ENCODE results near the gene TADA1.
"Not testable (repeated sequence)": the region's sequence is repeated elsewhere in the genome, so short reads cannot be mapped to it uniquely, and the experiment has no call there.

TADA1 gene

DNA sequence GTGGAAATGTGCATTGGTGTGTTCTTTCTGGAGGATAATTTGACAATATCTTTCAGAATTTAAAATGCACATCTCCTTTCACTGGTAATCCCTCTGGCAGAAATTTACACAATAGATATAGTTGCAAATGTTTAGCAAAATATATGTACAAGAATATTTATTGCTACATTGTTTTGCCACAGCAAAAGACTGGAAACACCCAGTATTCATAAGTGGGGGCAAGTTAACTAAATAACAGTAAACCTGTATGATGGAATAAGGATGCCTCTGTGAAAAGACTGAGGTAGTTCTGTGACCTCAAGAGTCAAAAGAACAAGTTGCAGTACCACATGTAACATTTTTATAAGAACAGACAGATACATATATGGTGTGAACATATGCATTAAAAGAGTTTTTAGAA, 13.7 kb upstream of the TADA1 start:
- no peak for DNase-seq (ENCODE audit: low spot score)

DNA sequence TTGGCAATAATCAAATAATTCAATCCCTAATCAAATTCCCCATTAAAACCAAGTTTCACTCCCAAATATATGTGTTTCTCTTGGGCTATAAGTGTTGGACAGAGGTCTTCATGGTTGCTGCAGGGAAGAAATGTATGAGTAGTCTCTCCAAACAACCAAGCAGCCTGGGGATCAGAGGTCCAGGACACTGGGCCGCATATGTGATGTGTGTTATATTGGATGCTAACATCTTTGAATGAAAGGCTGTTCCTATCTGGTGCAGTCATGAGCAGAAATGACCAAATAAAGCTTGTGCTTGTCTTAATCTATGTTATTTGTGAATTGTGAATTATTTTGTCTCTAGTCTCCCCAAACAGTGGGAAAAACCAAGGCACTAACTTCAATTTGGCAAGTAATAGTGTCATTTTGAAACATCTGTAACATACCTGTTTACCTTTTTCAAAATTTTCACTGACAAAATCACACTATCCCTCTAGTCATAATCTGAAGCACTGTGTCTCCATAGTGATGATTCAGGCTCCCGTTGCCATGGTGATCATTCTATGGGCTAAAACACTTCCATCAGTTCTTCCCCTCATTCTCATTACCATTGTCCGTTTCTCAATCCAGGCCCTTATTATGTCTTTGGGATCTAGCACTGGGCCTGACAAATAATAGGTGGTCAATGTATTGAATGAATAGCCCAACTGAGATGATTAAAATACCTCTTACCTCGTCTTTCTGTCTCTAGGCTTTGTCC, 12.5 kb upstream of the TADA1 start:
- DNase-seq (ENCODE audit: low spot score), result no peak

DNA sequence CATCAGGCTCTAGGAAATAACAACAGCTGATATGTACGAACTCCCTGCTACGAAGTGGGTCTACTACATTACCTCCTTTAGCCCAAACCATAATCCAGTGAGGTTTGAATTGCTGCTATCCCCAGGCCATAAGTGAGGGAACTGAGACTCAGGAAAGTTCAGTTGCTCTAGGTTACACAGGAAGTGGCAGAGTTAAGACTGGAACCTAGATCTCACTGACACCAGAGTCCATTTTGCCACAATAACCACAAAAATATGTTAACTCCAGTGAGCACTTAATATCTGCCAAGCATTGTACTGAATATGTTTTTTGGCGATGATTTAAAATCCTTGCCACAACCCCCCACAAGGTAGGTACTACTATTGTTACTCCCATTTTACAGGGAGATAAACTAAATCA, 8.9 kb upstream of the TADA1 start:
- DNase-seq (ENCODE audit: low spot score), result no peak

DNA sequence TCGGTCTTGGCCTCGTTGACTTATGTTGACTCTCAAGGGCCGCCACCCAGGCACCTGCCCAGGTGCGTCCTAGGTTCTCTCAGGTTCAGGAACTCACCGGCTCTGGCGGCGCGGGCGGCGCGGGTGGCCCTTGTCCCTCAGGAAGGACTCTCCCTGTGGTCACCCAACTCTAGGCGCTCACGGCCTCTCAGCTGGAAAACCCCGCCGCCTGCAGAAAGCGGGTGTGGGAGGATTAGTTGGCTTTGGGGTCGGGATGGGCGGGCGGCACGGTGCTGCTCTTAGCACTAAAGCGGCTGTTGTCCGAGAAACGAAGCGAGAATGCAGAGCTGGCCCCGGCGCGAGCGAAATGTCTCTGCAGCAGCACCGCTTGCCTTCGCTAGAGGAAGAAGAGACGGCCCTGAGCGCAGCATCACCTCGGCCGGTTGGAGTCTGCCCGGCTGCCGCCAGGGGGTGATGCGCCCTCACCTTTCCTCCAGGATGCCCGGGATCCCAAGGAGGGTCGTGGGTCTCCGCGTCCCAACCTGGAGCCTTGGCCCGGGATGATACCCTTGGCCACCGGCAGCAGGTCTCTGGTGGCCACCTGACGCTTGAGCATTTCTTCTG, 8.1 kb upstream of the TADA1 start:
- peak; percentile 38 for DNase-seq (ENCODE audit: low spot score)

DNA sequence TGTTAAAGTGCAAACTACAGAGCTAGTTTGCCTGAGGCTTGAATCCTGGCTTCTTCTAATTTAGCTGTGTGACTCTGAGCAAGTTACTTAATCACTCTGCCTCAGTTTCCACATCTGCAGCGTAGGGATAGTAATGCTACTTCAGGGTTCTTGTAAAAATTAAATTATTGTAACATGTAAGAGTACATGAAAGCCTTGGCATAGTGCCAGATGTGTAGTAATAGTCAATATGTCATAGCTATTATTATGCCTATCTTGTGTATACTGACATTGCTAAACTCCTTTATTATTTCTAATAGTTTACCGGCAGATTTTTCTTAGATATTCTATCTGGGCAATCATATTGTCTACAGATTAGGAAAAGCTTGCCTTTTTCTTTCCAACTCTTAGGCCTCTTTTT, 6.8 kb upstream of the TADA1 start:
- DNase-seq (ENCODE audit: low spot score), result no peak

DNA sequence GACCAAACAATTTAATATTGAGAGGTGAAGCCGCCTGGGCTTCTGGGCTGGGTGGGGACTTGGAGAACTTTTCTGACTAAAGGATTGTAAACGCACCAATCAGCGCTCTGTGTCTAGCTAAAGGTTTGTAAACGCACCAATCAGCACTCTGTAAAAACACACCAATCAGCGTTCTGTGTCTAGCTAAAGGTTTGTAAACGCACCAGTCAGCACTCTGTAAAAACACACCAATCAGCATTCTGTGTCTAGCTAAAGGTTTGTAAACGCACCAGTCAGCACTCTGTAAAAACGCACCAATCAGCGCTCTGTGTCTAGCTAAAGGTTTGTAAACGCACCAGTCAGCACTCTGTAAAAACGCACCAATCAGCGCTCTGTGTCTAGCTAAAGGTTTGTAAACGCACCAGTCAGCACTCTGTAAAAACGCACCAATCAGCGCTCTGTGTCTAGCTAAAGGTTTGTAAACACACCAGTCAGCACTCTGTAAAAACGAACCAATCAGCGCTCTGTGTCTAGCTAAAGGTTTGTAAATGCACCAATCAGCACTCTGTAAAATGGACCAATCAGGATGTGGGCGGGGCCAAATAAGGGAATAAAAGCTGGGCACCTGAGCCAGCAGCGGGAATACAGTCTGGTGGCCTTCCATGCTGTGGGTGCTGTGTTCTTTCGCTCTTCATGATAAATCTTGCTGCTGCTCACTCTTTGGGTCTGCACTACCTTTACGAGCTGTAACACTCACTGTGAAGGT, 2.3 kb upstream of the TADA1 start:
- DNase-seq (ENCODE audit: low spot score), result not testable (repeated sequence)

DNA sequence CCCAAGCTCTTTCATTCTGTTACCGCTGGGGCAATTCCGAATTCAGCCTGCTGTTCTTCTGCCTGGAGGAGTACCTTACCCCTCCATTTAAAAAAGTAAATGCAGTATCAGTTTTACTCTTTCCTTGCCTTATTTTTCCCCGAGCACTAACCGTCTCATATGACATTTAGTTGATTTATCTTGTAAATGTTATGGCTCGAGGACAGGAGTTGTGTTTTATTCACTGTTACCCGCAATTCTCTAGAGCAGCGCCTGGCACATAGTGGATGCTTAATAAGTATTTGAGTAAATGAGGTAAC, 425 bp upstream of the TADA1 start:
- no peak for DNase-seq (ENCODE audit: low spot score)

DNA sequence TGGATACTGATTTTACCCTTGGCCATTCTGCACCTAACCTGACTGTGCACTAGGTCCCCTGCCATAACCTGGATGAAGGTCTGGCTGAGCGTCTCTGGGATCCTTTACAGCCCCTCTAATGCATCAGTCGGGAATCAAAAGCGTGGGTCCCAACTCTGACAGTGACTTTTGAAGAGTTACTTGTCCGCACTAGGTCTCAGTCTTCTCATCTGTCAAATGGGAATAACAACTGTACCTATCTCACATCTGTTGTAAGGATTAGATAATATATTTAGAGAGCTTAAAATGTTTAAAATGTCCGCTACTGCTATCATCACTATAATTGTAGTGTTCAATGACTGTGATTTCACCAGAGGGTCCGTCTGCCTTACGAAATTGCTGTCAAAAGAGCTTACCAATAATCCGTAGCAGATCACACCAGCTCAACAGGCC, 746 bp downstream of the TADA1 start:
- no peak for DNase-seq (ENCODE audit: low spot score)

DNA sequence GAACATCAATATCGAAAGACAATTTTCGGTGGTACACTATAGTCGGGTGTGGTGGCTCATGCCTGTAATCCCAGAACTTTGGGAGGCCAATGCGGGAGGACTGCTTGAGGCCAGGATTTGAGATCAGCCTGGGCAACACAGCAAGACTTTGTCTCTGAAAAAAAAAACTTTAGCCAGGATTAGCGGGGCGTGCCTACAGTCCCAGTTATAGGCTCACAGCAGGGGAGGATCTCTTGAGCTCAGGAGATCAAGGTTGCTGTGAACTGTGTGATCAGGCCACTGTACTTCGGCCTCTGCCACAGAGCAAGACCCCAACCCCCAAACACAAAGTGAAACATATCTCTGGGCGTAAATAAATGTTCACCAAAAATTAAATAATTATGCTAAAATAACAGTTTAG, 1.6 kb downstream of the TADA1 start:
- no peak for DNase-seq (ENCODE audit: low spot score)

DNA sequence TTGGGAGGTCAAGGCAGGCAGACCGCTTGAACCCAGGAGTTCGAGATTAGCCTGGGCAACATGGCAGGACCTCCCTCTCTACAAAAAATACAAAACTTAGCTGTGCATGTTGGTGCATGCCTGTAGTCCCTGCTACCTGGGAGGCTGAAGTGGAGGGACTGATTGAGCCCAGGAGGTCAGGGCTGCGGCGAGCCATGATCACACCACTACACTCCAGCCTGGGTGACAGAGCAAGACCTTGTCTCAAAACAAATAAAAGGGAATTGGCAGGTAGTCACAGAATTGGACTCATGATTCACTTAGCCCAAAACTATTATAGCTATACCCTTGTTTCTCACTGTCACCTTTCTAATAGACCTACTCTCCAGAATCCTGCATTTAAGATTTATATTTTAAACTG, 5.5 kb downstream of the TADA1 start:
- no peak for DNase-seq (ENCODE audit: low spot score)

DNA sequence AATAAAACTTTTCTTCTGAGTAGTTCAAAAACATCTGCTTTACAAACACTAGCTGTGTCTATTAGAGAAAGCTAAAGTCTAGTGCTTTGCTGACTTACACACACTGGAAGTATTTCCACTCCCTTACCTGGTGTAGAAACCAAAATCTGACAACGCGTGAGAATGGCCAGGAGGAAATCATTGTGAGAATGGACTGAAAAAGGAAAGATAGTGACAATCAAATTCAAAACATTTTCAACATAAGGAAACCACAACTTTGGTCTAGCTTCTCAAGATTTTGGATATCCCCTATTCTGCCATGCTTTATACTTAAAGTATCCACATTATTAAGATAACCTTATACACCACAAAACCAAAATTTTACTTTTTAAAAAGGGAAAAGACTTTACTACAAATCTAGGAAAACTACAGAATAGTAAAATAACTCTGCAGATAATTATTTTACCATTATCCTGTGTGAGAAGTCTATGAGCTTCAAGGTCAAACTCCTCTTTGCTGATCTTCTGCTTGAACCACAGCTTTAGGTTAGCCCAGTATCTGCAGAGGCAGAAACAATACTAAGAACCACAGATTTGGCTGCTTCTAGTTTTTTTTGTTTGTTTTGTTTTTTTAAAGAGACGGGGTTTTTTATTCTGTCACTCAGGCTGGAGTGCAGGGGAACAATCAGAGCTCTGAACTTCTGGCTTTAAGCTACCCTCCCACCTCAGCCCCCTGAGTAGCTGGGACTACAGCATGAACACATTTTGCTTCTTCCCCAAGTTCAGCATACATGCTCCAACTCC, 6.6 kb downstream of the TADA1 start:
- DNase-seq (ENCODE audit: low spot score), result no peak

DNA sequence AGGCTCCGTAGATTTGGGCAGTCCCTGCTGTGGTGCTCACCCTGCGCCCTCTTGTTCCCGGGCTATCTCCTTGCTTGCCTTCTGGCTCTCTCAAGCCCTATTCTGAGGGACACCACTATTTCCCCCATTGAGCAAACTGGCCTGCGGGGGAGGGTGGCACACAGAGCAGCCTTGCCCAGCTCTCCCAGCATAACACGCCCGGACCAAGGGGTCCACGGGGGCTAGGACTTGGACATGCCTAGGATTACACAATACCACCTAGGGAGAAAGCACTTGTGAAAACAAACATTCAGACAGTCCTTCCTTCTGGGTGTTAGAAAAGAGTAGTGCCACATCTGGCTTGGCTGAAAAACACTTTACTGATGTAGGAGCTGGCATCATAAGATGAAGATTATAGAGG, 7.4 kb downstream of the TADA1 start:
- DNase-seq (ENCODE audit: low spot score), result no peak

DNA sequence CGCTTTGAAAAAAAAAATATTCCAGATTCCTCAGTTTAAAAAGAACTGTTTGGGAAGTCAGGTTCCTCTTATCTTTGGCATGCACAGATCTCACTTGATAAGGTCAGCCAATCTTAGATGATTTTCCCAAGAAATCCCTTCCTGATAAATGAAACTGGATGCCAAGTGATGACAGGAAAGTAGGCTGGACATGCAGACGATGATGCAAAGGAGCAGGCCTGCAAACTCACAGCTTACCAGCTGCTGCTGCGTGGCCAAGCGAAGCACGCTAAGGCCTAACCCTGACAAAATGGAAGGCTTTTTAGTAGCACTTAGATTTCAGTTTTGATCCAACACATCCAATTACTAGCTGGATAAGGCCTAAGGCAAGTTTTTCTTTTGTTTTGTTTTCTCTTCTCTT, 10.1 kb downstream of the TADA1 start:
- DNase-seq (ENCODE audit: low spot score), result no peak

DNA sequence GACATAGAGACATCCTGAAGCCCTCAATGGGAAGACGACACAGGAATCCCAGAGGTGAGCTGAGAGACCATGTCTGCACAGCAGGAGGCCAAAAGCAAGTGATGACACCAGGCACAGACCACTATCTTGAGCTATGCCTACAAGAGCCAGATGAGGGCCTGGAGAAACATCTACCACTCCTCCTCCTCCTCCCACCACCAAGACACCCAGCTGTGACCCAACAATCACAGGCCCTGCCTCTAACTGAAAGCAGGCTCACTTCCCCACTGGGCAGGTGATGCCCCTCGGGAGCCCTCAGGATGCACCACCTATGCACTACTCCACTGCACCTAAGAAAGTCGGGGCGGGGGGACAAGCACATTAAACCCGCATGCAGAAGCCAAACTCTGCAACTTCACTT, 16.5 kb downstream of the TADA1 start:
- no peak for DNase-seq (ENCODE audit: low spot score)

DNA sequence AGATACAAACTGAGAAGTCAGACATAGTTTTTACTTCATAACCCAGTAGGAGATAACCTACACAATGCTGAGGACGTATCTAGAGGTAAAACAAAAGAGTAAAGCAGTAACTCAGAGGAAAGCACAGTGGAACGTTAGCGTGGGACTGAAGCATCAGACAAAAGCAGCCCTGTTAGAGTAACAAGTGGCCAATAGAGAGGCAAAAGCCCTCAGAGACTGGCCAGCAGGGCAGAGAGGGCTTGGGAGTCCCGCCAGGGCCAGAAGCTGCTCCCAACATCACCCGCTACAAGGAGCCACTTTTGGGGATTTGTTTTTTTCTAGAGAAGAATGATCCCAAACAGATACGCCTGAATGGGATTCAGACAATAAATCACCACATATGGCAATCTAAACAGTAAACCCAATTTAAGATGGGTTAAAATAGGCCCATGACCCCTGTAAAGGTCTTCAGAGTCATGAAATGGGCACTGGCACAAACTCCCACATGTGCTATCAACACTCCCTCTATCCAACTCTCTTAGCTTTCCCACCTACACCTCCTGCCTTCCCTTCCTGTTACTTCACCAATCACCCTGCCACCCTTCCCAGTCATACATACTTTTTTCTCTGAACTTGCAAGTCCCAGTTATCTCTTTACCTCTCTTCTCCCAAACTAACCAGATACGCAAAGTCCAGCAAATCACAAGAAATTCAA, 17.2 kb downstream of the TADA1 start:
- DNase-seq (ENCODE audit: low spot score), result peak; percentile 93

DNA sequence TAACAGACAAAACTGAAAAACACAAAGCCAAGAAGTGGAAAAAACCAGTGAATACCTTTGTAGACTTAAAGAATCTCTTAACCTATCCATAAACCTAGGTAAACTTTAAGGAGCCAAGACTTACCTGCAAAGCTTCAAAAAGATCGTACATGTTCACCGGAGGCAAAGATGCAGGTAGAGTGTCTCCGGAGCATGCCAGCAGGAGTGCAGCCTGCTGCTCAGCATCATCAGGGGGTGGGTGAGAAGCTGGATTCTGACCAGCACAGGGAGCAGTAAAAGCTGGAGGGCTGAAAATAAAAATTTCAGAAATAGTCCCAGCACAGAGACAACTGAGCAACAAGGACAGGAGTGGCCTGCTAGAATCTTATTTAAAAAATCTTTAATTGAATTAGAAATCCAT, 18.1 kb downstream of the TADA1 start:
- DNase-seq (ENCODE audit: low spot score), result no peak

DNA sequence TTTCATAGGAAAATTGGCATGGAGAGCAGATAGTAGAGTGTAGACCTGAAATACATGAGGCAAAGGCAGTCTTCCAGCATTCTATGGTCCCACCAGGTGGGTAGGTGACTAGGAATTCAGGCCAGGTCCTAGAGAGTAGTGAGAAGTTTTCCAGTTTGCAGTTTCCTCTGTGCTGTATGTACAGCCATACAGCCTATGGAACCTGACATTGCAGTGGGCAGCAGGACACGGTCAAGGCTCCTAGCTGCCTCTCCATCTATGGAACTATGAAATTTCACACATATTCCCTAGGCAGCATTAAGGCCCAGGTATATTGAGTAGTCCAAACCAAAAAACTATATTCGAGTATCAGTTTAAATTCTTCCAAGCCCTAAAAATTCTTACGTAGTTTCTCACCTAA, 20.5 kb downstream of the TADA1 start:
- no peak for DNase-seq (ENCODE audit: low spot score)

DNA sequence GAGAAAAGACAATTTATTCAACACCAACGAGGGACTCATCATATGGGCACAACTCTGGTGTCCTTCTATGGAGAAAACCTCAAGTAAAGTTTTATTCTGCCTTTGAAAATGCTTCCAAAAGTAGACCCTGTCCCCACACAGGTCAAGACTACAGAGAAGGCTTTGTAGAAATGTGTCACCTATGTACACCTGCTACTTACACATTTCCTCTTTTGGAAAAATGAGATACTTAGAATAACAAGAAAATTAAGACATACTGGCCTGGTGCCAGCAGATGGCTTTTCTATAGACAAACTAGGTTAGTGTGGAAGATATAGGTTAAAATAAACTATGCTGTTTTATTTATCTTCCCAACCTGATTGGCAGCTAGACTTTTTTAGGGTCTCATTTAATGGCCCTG, 23.1 kb downstream of the TADA1 start:
- no peak for DNase-seq (ENCODE audit: low spot score)

DNA sequence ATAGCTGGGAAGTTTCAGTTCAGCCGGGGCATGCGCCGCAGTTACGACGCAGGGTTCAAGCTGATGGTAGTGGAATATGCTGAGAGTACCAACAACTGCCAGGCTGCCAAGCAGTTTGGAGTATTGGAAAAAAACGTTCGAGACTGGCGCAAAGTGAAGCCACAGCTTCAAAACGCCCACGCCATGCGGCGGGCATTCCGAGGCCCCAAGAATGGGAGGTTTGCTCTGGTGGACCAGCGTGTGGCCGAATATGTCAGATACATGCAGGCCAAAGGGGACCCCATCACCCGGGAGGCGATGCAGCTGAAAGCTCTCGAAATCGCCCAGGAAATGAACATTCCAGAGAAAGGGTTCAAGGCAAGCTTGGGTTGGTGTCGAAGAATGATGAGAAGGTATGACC, 26.9 kb downstream of the TADA1 start:
- no peak for DNase-seq (ENCODE audit: low spot score)

DNA sequence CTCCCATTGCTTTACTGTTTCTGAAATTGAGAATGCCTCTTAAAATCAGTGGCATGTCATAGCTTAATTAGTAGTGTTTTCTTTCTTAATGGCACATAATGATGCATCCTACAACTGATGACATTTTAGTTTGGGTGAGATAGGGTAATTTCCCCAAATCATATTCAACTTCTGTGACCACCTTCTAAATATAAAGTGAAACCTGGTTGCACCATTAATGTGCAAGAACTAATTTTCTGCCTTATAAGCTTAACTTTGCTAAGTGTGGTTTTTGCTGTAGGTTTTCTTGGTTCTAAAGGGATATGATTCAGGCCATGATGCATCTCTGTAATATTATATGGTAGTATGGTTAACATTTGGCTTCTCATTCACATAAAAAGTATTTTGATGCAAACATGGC, 27.9 kb downstream of the TADA1 start:
- DNase-seq (ENCODE audit: low spot score), result no peak

DNA sequence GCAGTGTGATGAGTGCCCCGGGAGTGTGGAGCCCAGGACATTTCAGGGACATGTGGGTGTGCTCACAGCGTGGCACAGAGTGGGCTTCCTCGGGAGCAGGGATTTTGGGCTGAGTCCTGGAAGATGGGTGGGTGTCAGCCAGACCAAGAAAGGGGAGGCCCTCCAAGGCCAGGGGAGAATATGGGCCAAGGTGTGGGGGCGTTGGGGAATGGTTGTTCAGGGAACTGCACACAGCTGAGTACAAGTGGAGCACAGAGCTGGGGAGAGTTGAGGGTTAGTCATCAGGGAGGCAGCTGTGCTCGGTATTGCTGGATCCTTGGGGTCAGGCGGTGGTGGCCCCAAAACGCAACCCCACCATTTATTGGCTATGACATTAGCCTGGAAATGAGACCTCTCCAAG, 31.3 kb downstream of the TADA1 start:
- DNase-seq (ENCODE audit: low spot score), result no peak

All from globus pallidus (tissue), 1 donor.